ENCODE results near the gene SLC50A1. TPM values are rescaled to one million over a fixed set of nuclear protein-coding genes. Genes with fewer than 3 reads are reported as not detected.

Gene SLC50A1
- total and polyA plus RNA-seq, 8 donors: 4.5 to 114 (median 39.9) TPM

DNA sequence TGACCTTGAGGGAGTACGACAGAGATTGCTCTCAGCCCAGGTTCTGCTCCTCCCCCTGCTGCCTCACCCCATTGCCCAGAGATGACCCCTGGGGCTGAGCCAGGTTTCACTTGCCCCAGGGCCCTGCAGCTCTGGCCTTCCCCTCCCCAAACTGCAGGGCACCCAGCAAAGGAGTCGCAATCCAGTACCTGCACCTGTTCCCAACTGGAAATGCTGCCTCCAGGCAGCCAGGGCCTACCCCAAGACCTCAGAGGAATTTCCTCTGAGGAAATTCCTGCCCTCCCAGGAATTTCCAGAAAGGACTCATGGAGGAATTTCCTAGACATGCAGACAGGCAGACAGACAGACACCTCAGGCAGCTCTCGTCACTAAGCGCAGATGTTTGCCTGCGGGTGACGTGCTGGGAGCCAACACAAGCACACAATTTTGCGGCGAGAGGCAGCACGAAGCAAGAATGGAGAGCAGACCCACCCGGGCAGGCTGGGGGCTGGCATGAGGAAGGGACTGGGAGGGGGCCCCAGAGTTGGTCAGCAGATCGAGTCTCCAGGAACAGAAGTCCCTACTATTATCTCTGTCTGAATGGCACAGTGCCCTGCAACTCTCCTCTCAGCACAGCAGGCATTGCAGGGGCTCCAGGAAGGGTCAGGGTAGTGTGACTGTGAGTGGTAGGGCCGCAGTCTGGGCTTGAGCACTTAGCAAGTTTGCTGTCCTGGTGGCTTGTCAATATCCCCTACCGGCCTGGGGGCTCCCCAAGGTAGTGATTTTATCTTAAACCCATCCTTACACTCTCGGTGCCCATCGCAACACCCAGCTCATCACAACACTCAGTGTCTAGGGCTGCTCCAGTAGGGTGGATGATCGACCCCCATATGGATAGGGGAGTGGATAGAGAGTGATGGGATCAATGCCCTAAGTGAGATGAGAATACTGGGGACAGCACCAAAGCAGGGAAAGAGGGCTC lies 10.9 kb upstream of the SLC50A1 start:
- intact Hi-C loops (cut with DNase I; ENCODE audit: low total_unique reads): no loop called here
- Histone ChIP-seq H3K27me3 (peaks cover 0 to 37% (median 9%) of the 10 kb centered on the region in 3 donors), H3K27ac (peak overlapping the region; percentile 93 to 100 (median 98)), H3K4me1 (peaks cover 38 to 73% (median 63%) of the 10 kb centered on the region in 4 donors), H3K9me3 (no peaks in the 10 kb centered on the region), H3K36me3 (no peaks in the 10 kb centered on the region), H3K4me3 (no peak overlapping the region)
- 70 to 82% (median 77%) methylated on average over 16 of the region's 16 CpGs for WGBS, 5 donors
- no peak for TF ChIP-seq POLR2AphosphoS5 (IDR thresholded peaks at IDR 0.05)
- no peak for TF ChIP-seq EP300 (IDR thresholded peaks at IDR 0.05)
- no peak for TF ChIP-seq POLR2A (IDR thresholded peaks at IDR 0.05)
- TF ChIP-seq, protein P1, sequence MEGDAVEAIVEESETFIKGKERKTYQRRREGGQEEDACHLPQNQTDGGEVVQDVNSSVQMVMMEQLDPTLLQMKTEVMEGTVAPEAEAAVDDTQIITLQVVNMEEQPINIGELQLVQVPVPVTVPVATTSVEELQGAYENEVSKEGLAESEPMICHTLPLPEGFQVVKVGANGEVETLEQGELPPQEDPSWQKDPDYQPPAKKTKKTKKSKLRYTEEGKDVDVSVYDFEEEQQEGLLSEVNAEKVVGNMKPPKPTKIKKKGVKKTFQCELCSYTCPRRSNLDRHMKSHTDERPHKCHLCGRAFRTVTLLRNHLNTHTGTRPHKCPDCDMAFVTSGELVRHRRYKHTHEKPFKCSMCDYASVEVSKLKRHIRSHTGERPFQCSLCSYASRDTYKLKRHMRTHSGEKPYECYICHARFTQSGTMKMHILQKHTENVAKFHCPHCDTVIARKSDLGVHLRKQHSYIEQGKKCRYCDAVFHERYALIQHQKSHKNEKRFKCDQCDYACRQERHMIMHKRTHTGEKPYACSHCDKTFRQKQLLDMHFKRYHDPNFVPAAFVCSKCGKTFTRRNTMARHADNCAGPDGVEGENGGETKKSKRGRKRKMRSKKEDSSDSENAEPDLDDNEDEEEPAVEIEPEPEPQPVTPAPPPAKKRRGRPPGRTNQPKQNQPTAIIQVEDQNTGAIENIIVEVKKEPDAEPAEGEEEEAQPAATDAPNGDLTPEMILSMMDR (IDR thresholded peaks at IDR 0.05): no peak
- peak; percentile 23 to 68 for DNase-seq

DNA sequence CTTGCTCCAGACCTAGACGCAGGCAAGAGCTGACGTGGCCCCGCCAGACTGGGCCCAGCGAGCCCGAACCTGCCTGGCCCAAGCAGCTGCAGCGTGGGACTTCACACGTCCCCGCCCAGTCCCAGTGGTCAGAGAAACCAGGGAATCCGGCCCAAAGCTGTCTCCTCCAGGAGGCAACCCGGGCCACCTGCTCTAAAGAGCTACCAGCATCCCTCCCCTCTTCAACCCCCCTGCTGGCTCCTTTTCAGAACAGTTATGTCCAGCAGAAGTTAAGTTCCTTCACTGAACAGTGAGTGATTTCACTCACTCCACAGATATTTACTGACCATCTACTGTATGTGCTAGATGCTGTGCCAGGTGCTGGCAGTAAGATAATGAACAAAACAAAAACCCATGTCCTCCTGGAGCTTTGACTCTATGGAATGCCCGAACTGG lies 10.1 kb upstream of the SLC50A1 start:
- 55 to 63% (median 58%) methylated on average over 10 to 11 of the region's 11 CpGs for WGBS, 5 donors
- peak overlapping the region; percentile 93 to 100 (median 98) for H3K27ac ChIP-seq
- no peak overlapping the region for H3K4me3 ChIP-seq
- no peaks in the 10 kb centered on the region for H3K36me3 ChIP-seq
- TF ChIP-seq EP300 (IDR thresholded peaks at IDR 0.05): no peak
- TF ChIP-seq, protein P1 (IDR thresholded peaks at IDR 0.05): peak in 1 of 7 experiments; percentile 3
- H3K27me3 ChIP-seq: peaks cover 0 to 37% (median 9%) of the 10 kb centered on the region in 3 donors
- DNase-seq: peak in 1 of 2 donors; percentile 24
- no peaks in the 10 kb centered on the region for H3K9me3 ChIP-seq
- H3K4me1 ChIP-seq: peaks cover 45 to 73% (median 67%) of the 10 kb centered on the region in 4 donors
- intact Hi-C loops (cut with DNase I; ENCODE audit: low total_unique reads): no loop called here

DNA sequence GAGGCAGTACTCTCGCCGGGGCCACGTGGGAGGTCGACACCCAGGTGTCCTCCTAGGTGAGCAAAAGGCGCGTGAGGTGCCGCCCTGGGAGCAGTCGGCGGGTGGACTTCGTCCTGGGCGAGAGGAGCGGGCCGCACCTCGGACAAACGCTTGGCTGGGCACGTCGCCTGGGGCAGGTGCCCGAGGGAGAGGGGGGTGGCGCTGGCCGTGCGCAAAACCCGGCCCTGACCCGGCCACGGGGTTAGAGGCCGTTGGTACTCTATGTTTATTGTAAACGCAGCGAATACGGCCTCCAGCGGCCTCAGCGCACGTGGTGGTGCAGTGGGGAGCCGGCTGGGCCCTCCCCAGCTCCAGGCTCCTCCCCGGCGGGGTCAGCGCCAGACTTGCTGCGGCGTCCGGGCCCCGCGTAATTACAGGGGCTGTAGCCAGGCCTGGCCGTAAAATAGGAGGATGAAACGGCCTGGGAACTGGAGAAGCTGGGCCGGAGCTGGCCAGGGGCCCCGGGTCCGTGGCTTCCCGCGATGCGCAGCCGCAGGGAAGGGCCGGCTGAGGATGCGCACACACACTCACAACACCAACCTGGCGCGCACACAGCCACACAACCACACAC lies 9.6 kb upstream of the SLC50A1 start:
- WGBS, 5 donors: 17 to 37% (median 19%) methylated on average over 44 to 53 of the region's 53 CpGs
- intact Hi-C loops (cut with DNase I; ENCODE audit: low total_unique reads): no loop called here
- peaks cover 45 to 75% (median 71%) of the 10 kb centered on the region in 4 donors for H3K4me1 ChIP-seq

More for the DNA sequence above, 9.6 kb upstream of the SLC50A1 start:
- peaks cover 0 to 4% (median under 1%) of the 10 kb centered on the region in 4 donors for H3K36me3 ChIP-seq
- no peaks in the 10 kb centered on the region for H3K9me3 ChIP-seq
- peak; percentile 85 to 91 for DNase-seq
- H3K4me3 ChIP-seq: peak overlapping the region; percentile 73 to 78 (median 74)
- peak in 2 of 3 donors; percentile 82 to 84 for TF ChIP-seq POLR2AphosphoS5 (IDR thresholded peaks at IDR 0.05)
- TF ChIP-seq, protein P1 (IDR thresholded peaks at IDR 0.05): no peak
- H3K27ac ChIP-seq: peak overlapping the region; percentile 93 to 100 (median 98)
- peaks cover 0 to 37% (median 9%) of the 10 kb centered on the region in 3 donors for H3K27me3 ChIP-seq
